HG02759 (cell line): ENCODE data around the gene SYT14.
"Not testable (repeated sequence)": the region's sequence is repeated elsewhere in the genome, so short reads cannot be mapped to it uniquely, and the experiment has no call there.

Experiments
- ATAC-seq: cut with Tn5 transposase; IDR thresholded peaks from one replicate; pipeline ENCODE4 v1.9.1; 2021; ENCODE audit warnings: mild to moderate bottlenecking, moderate library complexity; ENCODE audit not compliant: unreplicated experiment

The SYT14 gene

DNA sequence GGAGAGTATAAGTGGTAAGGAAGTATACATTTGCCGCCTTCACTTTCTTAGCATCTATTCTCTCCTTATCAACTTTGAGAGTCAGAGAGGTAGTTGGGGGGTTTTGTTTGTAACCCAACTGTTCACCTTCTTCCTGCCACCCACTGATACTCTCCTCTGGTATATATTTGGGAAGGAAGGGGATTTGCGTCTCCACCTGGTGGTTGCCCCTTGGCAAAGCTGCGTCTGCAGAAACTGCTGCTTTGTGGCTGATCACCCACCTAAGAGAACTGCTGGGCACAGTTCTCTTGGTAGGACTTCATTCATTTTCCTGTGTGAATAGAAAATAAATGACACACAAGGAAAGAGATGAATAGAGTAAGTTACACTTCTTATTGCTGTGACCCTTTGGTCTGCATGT, 87.0 kb downstream of the SYT14 start:
- no peak for ATAC-seq

DNA sequence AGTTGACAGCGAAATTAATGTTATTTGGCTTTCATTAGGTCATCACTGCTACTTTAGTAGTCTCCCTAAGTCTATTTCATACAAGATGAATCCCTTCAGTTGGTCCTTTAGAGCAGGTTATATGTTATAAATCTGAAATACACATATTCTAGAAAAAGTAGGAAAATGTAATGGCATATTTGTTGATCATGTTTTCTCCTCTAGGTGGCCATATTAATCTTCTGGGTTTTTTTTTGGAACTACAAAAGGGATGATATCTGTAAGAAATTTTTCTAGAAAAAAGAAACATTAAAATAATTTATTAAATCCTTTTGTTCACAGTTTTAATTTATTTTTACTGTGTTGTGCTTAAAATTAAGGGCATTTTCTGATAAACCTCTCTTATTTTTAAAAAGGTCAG, 87.9 kb downstream of the SYT14 start:
- no peak for ATAC-seq

DNA sequence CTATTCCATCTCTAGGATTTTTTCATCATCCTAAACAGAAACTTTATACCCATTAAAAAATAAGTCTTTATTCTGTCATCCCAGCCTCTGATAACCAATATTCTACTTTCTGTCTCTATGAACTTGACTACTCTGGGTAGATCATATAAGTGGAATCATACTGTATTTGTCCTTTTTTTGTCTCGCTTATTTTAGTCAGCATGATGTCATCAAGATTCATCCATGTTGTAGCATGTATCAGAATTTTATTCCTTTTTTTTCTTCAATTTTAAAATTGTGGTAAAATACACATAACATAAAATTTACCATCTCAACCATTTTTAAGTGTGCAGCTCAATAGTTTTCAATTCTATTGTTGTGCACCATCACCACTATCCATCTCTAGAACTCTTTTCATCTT, 90.0 kb downstream of the SYT14 start:
- no peak for ATAC-seq

DNA sequence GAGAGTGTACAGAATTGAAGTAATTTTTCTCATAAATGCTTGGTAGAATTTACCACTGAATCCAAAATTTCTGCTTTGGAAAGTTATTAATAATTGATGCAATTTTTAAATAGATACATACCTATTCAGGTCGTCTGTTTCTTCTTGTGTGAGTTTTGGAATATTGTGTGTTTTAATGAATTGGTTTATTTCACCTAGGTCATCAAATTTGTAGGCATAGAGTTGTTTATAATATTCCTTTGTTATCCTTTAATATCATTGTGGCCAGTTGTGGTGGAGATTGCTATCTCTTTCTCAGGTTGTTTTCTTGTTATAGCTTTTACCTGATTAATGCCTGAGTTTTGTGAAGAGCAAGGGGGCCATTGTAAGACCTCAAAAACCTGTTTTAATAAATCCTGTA, 93.5 kb downstream of the SYT14 start:
- no peak for ATAC-seq

DNA sequence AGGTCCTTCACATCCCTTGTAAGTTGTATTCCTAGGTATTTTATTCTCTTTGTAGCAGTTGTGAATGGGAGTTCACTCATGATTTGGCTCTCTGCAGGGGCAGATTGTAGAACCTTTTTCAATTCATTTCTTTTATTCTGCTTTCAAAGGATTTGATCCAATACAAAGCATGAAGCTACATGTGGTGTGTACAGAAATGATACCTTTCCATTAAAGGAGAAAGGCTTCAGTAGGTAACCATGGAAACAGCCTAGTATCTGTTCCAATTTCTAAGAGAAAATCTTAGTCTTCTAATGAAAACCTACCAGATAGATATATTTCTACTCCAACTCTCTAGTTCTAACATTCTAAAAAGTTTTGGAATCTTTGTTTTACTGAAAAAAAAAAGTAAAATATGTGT, 105.0 kb downstream of the SYT14 start:
- no peak for ATAC-seq

DNA sequence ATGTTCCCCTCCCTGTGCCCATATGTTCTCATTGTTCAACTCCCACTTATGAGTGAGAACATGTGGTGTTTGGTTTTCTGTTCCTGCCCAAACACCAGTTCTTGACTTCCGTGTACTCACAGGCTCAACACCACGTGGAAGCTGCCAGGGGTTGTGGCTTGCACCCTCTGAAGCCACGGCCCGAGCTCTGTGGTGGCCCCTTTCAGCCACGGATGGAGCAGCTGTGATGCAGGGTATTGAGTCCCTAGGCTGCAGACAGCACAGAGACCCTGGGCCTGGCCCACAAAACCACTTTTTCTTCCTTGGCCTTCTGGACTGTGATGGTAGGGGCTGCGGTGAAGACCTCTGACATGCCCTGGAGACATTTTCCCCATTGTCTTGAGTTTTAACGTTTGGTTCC, 111.6 kb downstream of the SYT14 start:
- no peak for ATAC-seq

DNA sequence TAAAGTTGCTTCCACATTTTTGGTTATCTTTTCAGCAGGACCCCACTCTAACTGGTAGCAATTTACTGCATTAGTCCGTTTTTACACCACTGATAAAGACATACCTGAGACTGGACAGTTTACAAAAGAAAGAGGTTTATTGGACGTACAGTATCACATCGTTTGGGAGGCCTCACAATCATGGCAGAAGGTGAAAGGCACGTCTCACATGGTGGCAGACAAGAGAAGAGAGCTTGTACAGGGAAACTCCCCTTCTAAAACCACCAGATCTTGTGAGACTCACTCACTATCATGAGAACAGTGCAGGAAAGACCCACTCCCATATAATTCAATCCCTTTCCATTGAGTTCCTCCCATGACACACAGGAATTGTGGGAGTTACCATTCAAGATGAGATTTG, 112.5 kb downstream of the SYT14 start:
- not testable (repeated sequence) for ATAC-seq

DNA sequence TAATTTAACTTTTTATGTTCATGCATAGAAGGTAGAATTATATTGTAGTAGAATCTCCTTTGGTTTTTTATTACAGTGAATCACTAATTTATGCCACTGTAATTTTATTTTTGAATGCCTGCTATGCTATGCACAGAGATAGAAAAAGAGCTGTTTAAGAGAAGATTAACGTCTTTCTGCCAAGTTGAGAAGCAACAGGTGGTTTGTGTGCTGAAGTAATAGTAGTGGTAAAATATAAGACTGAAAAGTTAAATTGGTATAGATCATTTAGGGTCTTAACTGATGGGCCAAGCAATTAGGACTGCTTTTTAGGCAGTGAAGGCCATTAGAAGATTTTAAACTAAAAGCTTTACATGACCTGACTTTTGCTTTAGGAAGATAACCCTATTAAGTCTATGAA, 115.1 kb downstream of the SYT14 start:
- ATAC-seq, result no peak

DNA sequence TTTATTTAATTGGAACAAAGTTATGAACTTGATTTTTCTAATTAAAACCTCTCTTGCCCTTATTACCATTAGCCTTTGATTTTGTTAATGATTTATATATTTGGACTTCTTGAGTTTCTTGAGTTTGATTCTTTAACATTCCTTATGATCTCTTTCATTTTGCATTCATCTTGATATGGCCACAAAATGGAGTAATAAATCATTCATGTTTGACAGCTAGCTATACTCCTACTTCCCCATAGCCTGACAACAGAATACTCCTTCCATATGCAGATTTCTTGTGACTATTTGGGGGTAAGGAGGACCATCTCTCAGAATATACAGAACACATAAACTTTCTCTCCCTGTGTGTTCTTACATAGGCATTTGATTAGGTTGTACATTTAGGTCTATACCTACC, 119.6 kb downstream of the SYT14 start:
- ATAC-seq, result no peak

DNA sequence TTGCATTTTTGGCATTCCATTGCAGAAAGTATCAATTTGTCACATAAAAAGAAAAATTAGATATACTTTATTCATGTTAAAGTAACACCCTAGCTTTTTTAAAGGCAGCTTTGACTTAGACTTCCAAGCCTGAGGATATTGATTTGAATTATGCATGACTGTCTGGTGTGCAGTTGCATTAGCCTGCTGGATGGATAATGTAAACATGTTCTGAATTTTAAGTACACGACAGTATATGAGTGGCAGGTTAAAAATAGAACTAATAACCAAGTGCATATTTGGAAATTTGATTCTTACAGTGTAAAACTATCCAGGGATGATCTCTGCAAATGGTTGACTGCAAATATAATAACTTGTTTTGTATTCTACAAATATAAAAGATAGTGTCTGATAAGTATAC, 124.0 kb downstream of the SYT14 start:
- ATAC-seq, result no peak

DNA sequence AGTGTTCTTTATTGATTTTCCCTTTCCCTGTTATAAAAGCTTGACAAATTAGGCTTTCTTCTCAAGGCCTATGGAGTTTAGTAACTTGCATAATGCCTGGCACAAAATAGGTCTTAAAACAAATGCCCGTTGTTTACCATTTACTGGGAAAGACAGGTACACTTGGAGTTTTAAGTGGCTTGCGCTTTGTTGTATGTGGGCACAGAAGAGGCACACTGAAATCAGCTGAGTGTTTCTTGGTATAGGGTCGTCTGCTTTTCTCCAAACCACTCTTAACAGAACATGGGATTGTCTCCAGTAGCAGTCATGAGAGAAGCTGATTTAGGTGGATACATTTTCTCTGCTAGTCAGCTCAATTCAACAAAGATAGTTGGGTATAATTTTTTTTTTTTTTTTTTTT, 132.5 kb downstream of the SYT14 start:
- ATAC-seq, result no peak

DNA sequence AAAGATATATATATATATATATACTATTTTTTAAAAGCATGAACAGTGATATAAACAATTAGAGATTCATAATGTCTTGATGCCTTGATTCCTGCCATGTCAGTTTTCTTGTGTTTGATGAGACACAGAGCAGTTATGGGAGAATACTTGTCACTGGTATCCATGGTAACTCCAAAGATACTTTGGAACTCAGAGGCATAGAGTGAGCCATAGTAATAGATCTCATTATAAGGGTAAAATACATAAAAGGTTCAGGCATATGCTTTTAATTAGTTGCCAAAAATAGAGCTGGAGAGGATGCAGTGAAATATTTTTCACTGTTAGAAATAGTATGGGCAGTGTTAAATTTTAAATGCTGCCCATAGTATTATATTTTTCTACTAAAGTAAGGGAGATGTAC, 134.1 kb downstream of the SYT14 start:
- ATAC-seq, result no peak

DNA sequence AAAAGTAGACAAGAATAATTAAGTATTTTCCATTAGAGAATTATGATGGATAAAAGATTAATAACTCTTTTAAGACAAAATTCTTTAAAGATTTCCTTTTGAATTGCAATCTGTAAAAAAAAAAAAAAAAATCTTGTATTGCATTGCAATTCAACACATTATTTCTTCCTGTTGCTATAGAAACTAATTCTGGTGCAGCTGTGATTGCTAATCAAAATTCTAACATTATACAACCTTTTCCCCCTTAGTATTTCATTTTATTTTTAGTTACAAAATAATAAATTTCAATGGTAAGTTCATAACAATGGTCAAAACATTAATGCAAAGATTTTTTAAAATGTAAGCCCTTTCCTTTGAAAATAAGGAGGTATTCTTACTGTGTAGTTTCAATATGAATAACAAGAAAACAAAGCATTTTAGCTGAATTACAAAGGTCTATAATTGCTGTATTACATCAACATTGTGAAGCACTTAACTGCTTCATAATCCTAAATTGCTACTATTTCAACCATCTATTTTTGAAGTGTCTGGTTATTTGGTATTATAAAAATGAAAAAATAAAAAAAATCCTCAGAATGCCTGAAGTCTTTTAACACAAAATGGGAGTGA, 135.0 kb downstream of the SYT14 start:
- ATAC-seq, result no peak

DNA sequence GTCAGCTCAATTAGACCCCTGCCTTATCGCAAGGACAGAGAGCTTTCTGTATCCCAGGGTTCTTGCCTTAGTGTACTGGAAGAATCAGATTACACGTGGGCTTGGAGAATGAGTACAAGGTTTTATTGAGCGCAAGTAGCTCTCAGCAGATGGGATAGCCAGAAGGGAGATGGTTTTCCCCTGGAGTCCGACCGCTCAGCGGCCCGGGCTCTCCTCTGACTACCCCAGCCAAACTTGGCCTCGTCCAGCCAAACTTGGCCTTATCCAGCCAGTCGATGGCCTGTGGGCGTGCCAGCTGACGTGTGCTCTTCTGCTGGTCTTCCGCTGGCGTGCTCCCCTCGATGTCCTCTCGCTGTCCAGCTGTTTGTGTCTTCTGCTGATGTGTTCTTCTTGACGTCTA, 136.9 kb downstream of the SYT14 start:
- no peak for ATAC-seq

DNA sequence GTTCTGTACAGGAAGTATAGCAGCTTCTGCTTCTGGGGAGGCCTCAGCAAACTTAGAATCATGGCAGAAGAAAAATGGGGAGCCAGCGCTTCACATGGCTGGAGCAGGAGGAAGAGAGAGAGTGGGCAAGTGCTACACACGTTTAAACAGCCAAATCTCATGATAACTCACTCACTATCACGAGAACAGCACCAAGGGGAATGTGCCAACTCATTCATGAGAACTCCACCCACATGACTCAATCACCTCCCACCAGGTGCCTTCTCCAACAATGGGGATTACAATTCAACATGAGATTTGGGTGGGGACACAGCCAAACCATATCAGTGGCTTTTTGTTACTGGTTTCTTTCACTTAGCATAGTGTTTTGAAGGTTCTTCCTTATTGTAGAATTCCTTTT, 138.6 kb downstream of the SYT14 start:
- no peak for ATAC-seq

DNA sequence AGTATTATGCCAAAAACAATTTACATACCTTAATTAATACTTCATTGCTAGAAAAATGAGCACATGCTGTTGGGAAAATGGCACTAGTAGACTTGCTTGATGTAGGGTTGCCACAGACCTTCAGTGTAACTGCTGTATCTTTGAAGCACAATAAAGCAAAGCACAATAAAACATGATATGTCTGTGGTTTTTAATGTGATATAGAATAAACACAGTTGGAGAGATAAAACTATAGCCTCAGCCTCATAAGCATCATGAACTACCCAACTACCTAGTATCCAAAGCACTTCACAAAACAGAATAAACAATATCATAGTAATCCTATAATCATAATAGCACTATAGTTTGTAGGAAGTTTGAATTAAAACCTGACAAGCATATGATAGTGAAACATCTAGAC, 143.5 kb downstream of the SYT14 start:
- ATAC-seq, result no peak

DNA sequence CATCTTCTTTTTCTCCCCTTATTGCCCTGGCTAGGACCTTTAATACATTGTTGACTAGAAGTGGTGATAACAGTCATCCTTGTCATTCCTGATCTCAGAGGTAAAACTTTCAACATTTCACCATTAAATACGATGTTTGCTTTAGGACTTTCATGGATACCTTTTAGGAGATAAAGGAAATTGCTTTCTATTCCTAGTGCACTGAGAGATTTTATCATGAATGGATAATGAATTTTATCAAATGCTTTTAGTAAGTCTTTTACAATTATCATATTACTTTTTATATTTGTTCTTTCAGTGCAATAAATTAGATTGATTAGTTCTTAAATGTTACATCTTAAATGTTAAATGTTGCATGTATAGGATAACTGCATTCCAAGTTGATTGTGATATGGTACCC, 147.3 kb downstream of the SYT14 start:
- no peak for ATAC-seq

DNA sequence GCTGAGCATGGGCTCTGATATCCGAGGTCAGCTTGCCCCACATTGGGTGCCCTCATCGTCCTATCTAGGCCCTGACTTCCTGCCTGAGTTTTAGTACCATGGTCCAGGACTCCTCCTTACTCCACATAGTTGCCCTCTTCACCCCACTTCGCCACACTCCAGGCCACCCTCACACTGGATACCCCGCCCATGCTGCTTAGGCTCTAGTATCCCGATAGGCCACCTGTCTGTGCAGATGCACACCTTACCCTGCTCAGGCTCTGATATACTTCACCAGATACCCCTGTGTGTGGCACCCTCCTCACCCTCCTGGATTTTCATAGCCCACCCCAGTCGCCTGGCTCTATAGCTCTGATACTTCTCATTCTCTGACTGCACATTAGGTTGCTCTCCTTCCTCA, 149.0 kb downstream of the SYT14 start:
- no peak for ATAC-seq

DNA sequence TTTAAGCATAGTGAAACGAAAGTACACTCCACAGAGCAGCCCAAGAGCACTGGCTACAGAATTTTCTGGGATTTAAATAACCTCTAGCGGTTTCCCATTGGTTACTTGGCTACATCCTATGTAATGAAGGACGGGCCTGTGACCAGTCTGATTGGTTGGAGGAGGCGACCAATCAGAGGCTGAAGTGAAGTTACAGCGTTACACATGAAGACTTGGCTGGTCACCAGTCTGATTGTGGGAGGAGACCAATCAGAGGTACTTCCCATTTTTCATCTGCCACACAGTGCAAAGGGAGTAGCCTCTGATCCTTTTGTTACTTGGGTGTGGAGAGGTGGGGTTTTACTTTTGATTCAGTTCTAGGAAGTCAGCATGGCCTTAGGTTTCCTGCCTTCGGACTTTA, 151.8 kb downstream of the SYT14 start:
- no peak for ATAC-seq

DNA sequence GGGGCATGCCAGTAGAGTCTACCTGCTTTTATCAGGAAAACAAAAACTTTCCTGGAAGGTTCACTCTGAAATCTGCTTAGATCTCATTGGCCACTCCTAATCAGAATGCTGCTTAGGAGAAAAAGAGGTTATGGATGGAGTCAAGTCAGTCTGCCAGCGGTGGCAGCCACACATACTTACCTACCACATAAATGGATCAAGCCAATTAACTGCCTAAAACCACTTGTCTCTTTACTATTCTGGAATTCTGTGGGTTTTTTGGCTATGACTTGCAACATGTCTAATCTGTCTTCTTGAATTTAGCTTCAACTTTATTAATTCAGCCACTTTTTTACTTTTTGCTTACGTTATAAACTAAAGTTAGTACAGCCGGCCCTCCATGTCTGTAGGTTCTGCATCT, 154.3 kb downstream of the SYT14 start:
- ATAC-seq, result no peak

DNA sequence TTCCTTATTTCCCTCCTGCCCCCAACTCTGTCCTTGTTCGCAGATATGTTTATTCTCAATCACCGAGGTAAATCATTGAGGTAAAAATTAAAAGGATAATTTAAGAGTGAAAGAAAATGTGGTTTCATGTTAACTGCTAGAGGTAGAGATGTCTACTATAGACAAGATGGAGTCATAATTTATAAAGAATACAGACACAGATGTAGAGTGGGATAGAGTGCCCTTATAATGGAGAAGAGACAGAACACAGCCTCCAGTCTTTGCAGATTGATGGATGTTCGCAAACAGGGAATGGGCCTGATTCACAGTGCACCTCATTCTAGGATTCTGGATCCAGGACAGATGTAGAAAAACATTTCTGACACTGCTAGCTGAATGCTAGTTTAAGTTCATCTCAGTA, 155.4 kb downstream of the SYT14 start:
- ATAC-seq, result no peak

DNA sequence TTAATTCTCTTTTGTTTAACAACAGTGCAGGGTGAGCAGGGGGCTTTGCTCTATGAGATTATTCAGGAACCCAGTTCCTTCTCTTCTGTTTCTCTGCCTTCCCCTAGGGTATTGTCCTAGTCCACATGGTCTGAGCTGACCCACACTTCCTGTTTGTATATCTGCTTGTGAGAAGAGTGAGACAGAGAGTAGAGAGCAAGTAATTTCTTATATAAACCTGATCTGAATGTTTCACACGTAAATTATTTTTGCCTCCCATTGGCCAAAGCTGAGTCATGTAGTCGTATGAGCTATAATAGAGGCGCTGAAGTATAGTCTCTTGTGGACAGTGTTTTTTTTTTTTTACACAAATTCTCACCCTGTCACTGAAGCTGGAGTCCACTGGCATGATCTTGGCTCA, 160.3 kb downstream of the SYT14 start:
- ATAC-seq, result no peak

DNA sequence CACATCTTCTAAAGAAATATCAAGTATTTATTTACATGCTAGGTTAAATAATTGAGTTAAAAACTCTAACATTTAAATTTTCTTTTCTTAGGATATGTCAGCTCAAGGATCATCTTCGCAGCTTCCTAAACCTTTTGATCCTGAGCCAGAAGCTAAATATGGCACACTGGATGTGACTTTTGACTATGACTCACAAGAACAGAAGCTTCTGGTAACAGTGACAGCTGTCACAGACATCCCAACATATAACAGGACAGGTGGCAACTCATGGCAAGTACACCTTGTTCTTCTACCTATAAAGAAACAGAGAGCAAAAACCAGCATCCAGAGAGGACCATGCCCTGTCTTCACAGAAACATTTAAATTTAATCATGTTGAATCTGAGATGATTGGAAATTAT, 161.9 kb downstream of the SYT14 start:
- ATAC-seq, result no peak

DNA sequence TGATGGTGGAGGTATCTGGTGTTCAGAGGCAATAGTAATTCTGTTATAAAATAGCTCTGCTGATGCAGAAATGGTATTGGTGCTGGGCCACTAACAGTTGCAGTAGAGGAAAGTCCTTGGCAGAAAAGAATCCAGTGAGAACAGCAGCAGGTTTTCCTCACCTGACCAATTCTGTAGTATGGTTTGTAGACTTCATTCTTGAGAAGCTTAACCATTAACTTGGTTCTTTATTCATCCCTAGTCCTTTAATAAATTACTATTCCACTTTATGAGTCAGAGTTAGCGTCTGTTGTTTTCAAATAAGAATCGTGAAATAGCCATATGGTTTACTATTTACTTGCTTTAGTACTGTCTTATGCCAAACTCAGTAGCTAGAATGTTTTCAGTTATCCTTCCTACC, 166.1 kb downstream of the SYT14 start:
- ATAC-seq, result no peak
